ENCODE measurements around the gene PSORS1C1.

Gene PSORS1C1

GRCh38 chr6:31107052-31107451 is 7.5 kb upstream of the PSORS1C1 start:
- Histone ChIP-seq H3K27me3 (ENCODE audit: control insufficient read depth, insufficient read depth, low read length) (no peaks in the 10 kb centered on the region), H3K9me3 (ENCODE audit: control insufficient read depth, low read length) (no peaks in the 10 kb centered on the region), H3K36me3 (ENCODE audit: control insufficient read depth, insufficient read depth, low read length) (no peaks in the 10 kb centered on the region), H3K4me1 (ENCODE audit: control insufficient read depth, insufficient read depth, low read length) (no peaks in the 10 kb centered on the region), H3K4me3 (ENCODE audit: low read length) (no peak overlapping the region), H3K9ac (ENCODE audit: low read length) (no peak overlapping the region)

DNA sequence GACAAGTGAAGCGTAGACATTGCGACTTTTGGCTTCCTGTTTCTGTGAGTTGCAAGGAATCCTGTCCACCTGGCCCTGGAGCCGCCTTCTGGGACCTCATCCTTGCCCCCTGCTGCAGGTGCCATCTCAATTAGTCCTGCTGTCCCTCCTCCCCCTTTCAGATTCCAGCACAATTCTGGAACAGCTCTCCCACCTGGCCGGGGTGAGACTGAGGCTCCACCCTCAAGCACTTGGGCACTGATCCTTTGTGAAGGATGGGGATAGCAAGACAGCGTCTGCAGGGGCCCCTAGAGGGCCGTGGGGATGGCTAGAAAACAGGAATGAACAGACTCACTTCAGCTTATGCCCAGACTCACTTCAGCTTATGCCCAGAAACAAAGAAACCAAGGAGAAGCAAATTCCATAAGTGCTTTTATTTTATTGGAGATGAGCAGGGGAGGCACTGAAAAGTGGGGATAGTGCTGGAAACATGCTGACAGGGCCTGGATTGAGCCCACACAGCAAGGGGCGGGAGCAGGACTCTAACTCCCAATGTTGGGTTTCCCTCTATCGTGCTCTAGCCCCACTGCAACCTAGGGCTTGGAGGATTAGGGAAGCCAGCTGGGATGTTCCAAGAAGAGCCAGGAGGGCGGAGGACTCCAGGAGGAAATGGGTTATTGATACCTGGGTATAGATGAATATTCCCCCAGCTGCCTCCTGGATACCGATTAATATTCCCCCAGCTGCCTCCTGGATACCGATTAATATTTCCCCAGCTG is 3.6 kb upstream of the PSORS1C1 start:
- Histone ChIP-seq H3K27me3 (ENCODE audit: control insufficient read depth, insufficient read depth, low read length) (no peaks in the 10 kb centered on the region), H3K4me1 (ENCODE audit: control insufficient read depth, insufficient read depth, low read length) (peaks cover 23% of the 10 kb centered on the region), H3K9ac (ENCODE audit: low read length) (no peak overlapping the region), H3K9me3 (ENCODE audit: control insufficient read depth, low read length) (no peaks in the 10 kb centered on the region), H3K36me3 (ENCODE audit: control insufficient read depth, insufficient read depth, low read length) (no peaks in the 10 kb centered on the region), H3K4me3 (ENCODE audit: low read length) (no peak overlapping the region)

DNA sequence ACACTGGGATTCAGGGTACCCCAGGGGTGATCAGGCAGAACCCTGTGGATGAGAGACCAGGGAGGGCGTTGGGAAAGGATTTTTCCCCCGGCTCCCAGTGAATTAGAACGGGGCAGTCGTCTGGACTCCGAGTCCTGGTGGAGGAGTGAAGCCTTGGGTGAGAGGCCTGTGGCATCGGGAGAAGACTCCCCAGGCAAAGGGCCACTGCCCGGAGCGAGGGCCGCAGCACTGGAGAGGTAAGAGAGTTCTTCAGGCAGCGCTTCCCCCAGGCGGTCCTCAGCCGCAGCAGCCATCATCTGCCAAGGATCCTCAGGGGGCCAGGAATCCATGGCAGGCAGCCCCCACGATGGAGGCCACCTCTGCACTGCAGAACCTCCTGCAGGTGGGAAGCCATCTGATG is 2.9 kb upstream of the PSORS1C1 start:
- Histone ChIP-seq H3K4me3 (ENCODE audit: low read length) (no peak overlapping the region), H3K9ac (ENCODE audit: low read length) (no peak overlapping the region), H3K27me3 (ENCODE audit: control insufficient read depth, insufficient read depth, low read length) (no peaks in the 10 kb centered on the region), H3K4me1 (ENCODE audit: control insufficient read depth, insufficient read depth, low read length) (peaks cover 24% of the 10 kb centered on the region), H3K9me3 (ENCODE audit: control insufficient read depth, low read length) (no peaks in the 10 kb centered on the region), H3K36me3 (ENCODE audit: control insufficient read depth, insufficient read depth, low read length) (no peaks in the 10 kb centered on the region)

DNA sequence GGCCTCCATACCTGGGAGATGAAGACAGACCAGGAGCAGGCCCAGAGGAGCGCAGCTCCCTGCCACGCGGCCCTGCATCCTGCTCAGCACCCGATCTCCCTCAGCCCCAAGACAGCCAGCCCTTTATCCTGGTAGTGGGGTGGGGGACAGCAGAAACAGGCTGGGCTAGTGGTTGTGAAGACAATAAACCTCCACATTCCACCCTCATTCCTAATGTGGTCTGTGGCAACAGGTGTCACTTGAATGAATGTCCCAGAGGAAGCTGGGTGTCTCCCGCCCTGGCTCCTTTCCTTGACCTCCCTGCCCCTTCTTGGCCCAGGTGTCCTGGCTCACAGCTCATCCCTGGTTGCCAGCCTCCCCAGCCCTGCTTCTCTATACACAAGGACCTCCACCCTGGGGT is 2.1 kb upstream of the PSORS1C1 start, which contains the start of gene C6orf15:
C6orf15 (minus strand) TSS at position 98 of the 400 bp plus-strand sequence; CDS start at position 78, 20 bp downstream.
- H3K9ac ChIP-seq (ENCODE audit: low read length) = no peak within 1 kb of the TSS
- H3K27me3 ChIP-seq (ENCODE audit: control insufficient read depth, insufficient read depth, low read length) = no peaks in the 10 kb centered on the region
- H3K4me1 ChIP-seq (ENCODE audit: control insufficient read depth, insufficient read depth, low read length) = peaks cover 27% of the 10 kb centered on the region
- no peaks in the 10 kb centered on the region for H3K36me3 ChIP-seq (ENCODE audit: control insufficient read depth, insufficient read depth, low read length)
- no peak within 1 kb of the TSS for H3K4me3 ChIP-seq (ENCODE audit: low read length)
- H3K9me3 ChIP-seq (ENCODE audit: control insufficient read depth, low read length) = no peaks in the 10 kb centered on the region

DNA sequence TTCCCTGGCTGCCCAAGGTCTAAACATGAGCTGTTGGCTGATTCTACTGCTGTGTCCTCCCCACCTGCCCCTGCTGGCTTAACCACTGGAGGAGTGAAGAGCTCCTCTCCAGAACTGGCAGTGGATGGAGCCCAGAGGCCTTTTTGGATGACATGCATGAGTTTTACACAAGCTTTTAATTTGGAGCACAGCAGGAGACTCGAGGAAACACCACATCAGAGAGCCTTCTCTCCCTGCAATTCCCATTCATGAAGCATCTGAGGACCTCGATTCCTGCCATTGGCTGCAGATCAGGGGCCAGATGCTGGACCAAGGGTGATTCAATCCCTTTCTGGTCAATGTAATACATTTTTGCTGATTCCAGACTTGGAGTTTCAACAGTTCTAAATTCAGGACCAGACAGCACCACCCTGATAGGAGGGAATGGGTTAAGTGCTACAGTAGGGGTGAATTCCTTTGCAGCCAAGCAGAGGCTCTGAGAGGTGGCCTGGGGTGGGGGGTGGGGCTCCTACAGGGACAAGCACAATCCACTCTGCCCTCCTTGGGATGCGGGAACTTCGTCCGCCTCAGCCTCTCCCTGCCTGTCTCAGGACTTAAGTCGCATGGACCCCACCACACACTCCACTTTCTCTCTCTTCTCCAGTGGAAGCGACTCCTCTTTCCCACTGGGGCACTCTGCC is 599 bp upstream of the PSORS1C1 start:
- Histone ChIP-seq H3K9ac (ENCODE audit: low read length) (peak overlapping the region; percentile 79), H3K36me3 (ENCODE audit: control insufficient read depth, insufficient read depth, low read length) (no peaks in the 10 kb centered on the region), H3K9me3 (ENCODE audit: control insufficient read depth, low read length) (no peaks in the 10 kb centered on the region), H3K27me3 (ENCODE audit: control insufficient read depth, insufficient read depth, low read length) (no peaks in the 10 kb centered on the region), H3K4me3 (ENCODE audit: low read length) (peak overlapping the region; percentile 49), H3K4me1 (ENCODE audit: control insufficient read depth, insufficient read depth, low read length) (peaks cover 27% of the 10 kb centered on the region)

- H3K36me3 ChIP-seq (ENCODE audit: control insufficient read depth, insufficient read depth, low read length) = no peaks in the 10 kb centered on the region
- peak overlapping the region; percentile 49 for H3K4me3 ChIP-seq (ENCODE audit: low read length)
- peak overlapping the region; percentile 79 for H3K9ac ChIP-seq (ENCODE audit: low read length)
- H3K27me3 ChIP-seq (ENCODE audit: control insufficient read depth, insufficient read depth, low read length) = no peaks in the 10 kb centered on the region
- peaks cover 27% of the 10 kb centered on the region for H3K4me1 ChIP-seq (ENCODE audit: control insufficient read depth, insufficient read depth, low read length)
- no peaks in the 10 kb centered on the region for H3K9me3 ChIP-seq (ENCODE audit: control insufficient read depth, low read length)
Measured at GRCh38 chr6:31114970-31115849, 610 bp downstream of the PSORS1C1 start.

GRCh38 chr6:31115941-31116560 is 1.5 kb downstream of the PSORS1C1 start:
- no peak overlapping the region for H3K9ac ChIP-seq (ENCODE audit: low read length)
- no peak overlapping the region for H3K4me3 ChIP-seq (ENCODE audit: low read length)

DNA sequence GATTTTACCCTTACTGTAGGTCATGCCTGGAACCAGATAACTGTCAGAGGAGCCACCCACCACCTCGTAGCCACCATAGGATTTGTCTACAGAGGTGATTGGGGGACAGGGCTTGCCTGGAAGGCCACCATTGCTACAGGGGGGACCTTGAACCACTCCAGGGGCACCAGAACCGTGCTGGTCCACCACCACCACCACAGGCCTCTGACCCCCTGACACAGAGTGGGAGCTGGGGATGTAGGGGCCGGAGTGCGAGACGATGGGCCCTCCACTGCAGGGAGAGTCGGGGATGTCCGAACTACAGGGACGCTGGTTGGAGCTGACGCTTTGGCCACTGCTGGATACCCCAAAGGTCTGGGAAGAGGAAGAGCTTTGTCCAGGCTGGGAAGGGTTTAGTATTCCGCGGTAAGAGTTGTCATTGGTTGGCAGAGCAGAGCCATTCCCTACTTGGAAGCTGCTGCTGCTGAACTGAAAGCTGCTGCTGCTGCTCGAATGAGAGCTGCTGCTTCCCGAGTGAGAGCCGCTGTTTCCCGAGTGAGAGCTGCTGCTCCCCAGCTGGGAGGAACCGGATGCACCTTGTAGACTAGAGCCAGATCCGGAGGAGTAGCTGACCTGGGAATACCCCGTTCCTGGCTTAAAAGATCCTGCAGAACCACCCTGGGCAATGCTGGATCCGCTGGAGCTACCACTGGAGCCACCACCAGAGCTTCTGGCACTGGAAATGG is 2.2 kb downstream of the PSORS1C1 start:
- Histone ChIP-seq H3K27me3 (ENCODE audit: control insufficient read depth, insufficient read depth, low read length) (no peaks in the 10 kb centered on the region), H3K9ac (ENCODE audit: low read length) (no peak overlapping the region), H3K4me1 (ENCODE audit: control insufficient read depth, insufficient read depth, low read length) (peaks cover 27% of the 10 kb centered on the region), H3K36me3 (ENCODE audit: control insufficient read depth, insufficient read depth, low read length) (no peaks in the 10 kb centered on the region), H3K4me3 (ENCODE audit: low read length) (no peak overlapping the region), H3K9me3 (ENCODE audit: control insufficient read depth, low read length) (no peaks in the 10 kb centered on the region)

More at GRCh38 chr6:31115941-31116560, 1.5 kb downstream of the PSORS1C1 start:
- H3K4me1 ChIP-seq (ENCODE audit: control insufficient read depth, insufficient read depth, low read length) = peaks cover 27% of the 10 kb centered on the region
- H3K27me3 ChIP-seq (ENCODE audit: control insufficient read depth, insufficient read depth, low read length) = no peaks in the 10 kb centered on the region
- H3K9me3 ChIP-seq (ENCODE audit: control insufficient read depth, low read length) = no peaks in the 10 kb centered on the region
- no peaks in the 10 kb centered on the region for H3K36me3 ChIP-seq (ENCODE audit: control insufficient read depth, insufficient read depth, low read length)

DNA sequence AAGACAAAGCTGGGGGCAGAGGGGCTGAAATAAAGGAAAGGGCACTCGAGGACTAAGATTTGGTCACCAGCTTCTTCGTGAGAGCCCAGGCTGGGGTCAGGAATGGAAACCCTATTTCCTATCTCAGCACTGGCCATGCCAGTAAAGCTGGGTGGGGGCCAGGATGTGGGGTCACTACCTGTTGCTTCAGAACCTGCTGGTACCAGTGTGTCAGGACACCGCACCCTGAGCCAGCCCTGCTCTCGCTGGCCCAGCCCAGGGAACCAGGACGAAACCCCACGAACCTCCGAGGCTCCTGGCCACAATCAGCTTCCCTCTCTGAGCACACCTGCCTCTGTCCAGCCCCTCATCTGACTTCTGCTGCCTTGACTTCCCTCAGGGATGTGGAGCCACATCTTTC is 3.6 kb downstream of the PSORS1C1 start:
- Histone ChIP-seq H3K4me1 (ENCODE audit: control insufficient read depth, insufficient read depth, low read length) (peaks cover 33% of the 10 kb centered on the region), H3K27me3 (ENCODE audit: control insufficient read depth, insufficient read depth, low read length) (no peaks in the 10 kb centered on the region), H3K36me3 (ENCODE audit: control insufficient read depth, insufficient read depth, low read length) (no peaks in the 10 kb centered on the region), H3K4me3 (ENCODE audit: low read length) (no peak overlapping the region), H3K9ac (ENCODE audit: low read length) (no peak overlapping the region), H3K9me3 (ENCODE audit: control insufficient read depth, low read length) (no peaks in the 10 kb centered on the region)

- Histone ChIP-seq H3K4me3 (ENCODE audit: low read length) (no peak within 1 kb of the TSS), H3K9me3 (ENCODE audit: control insufficient read depth, low read length) (no peaks in the 10 kb centered on the region), H3K4me1 (ENCODE audit: control insufficient read depth, insufficient read depth, low read length) (peaks cover 24% of the 10 kb centered on the region), H3K27me3 (ENCODE audit: control insufficient read depth, insufficient read depth, low read length) (no peaks in the 10 kb centered on the region), H3K9ac (ENCODE audit: low read length) (no peak within 1 kb of the TSS), H3K36me3 (ENCODE audit: control insufficient read depth, insufficient read depth, low read length) (no peaks in the 10 kb centered on the region)
Measured at GRCh38 chr6:31120151-31120915, 5.7 kb downstream of the PSORS1C1 start, which contains the start of gene CDSN. TSS of gene CDSN (minus strand) at chr6:31120446. CDS start at chr6:31120419, 27 bp downstream.
